HG02884 (cell line): ENCODE measurements around the gene ADISSP.

Experiments
- ATAC-seq: cut with Tn5 transposase; IDR thresholded peaks from one replicate; pipeline ENCODE4 v1.9.1; 2021; ENCODE audit warnings: mild to moderate bottlenecking, moderate library complexity; ENCODE audit not compliant: unreplicated experiment

ADISSP gene

GRCh38 chr20:3767427-3768341, at the start of gene ADISSP:
Gene ADISSP, minus strand, starts transcription at chr20:3767753. Its CDS starts 7,653 bp downstream, at chr20:3760100.
- peak; percentile 90 for ATAC-seq

- no peak for ATAC-seq
These were observed 48.3 kb upstream of the ADISSP start for GRCh38 chr20:3815703-3816315.

GRCh38 chr20:3814928-3815495, 47.5 kb upstream of the ADISSP start:
- ATAC-seq, result no peak

GRCh38 chr20:3813848-3814581, 46.5 kb upstream of the ADISSP start:
- no peak for ATAC-seq

GRCh38 chr20:3812975-3813847, 45.7 kb upstream of the ADISSP start:
- ATAC-seq, result no peak

- no peak for ATAC-seq
These were observed 44.7 kb upstream of the ADISSP start for GRCh38 chr20:3812259-3812681.

GRCh38 chr20:3811467-3812258, 44.1 kb upstream of the ADISSP start:
- no peak for ATAC-seq

GRCh38 chr20:3808544-3808943, 41.0 kb upstream of the ADISSP start:
- ATAC-seq, result no peak

- no peak for ATAC-seq
These were observed 37.2 kb upstream of the ADISSP start for GRCh38 chr20:3804781-3805180.

GRCh38 chr20:3804254-3804751, 36.8 kb upstream of the ADISSP start:
- no peak for ATAC-seq

GRCh38 chr20:3803854-3804253, 36.3 kb upstream of the ADISSP start:
- no peak for ATAC-seq

- ATAC-seq, result no peak
These were observed 35.7 kb upstream of the ADISSP start for GRCh38 chr20:3803289-3803688.

GRCh38 chr20:3802524-3803239, 35.1 kb upstream of the ADISSP start:
- no peak for ATAC-seq

- no peak for ATAC-seq
These were observed 34.3 kb upstream of the ADISSP start for GRCh38 chr20:3801846-3802245.

- ATAC-seq, result no peak
These were observed 33.7 kb upstream of the ADISSP start for GRCh38 chr20:3801299-3801698.

- no peak for ATAC-seq
These were observed 33.3 kb upstream of the ADISSP start for GRCh38 chr20:3800878-3801260.

GRCh38 chr20:3800256-3800877, 32.8 kb upstream of the ADISSP start:
- ATAC-seq, result no peak

- no peak for ATAC-seq
These were observed 31.3 kb upstream of the ADISSP start for GRCh38 chr20:3798908-3799248.
